ENCODE measurements around the gene SDK1. TPM values are rescaled to one million over a fixed set of nuclear protein-coding genes. Genes with fewer than 3 reads are reported as not detected.

Gene SDK1
- total RNA-seq, 4 donors from 2014 or later: 1.3 to 5.0 (median 2.0) TPM

DNA sequence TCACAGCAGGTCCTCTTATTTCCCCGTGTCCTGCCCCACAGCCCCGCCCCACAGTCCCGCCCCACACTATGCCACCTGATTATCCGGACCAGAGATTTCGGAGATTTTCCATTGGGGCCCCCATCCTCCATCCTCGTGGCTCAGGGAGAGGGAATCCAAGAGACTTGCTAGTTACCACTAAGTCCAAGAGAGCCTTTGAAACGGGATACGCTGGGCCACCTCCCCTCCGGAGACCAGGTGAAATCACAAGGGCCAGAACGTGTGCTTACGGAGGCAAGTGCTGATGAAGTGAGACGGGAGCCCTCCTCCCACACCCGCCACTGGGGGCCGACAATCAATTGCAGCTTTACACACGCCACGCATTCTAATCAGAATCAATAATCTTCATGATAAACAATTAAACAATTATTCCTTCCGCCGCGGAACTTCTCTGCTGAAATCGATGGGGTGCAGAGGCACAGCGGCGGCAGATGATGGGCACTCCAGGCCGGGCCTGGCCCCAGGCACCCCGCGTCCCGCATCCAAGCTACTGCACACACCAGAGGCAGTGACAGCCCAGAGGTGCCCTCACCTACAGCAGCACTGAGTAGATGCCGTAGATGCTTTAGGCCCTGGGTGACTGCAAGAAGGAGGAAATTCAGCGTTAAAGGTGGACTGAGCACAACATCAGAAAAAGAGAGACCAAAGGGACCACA lies 847.0 kb downstream of the SDK1 start:
- DNase-seq: no peak
- H3K9me3 ChIP-seq: no peaks in the 10 kb centered on the region
- WGBS, 2 donors: 88 to 91% methylated on average over 28 of the region's 28 CpGs

DNA sequence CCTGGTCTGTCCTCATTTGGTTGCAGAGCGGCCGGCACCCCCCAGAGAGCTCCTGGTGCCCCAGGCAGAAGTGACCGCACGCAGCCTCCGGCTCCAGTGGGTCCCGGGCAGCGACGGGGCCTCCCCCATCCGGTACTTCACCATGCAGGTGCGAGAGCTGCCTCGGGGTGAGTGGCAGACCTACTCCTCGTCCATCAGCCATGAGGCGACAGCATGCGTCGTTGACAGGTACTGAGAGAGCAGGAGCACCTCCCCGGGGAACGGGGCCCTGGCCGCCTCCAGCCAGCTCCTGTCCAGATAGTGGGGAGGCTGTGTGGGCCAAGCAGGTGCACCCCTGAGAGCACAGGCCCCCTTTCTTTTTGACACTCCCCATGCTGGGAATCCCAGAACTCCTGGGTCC lies 848.2 kb downstream of the SDK1 start:
- WGBS, 2 donors: 85% methylated on average over 8 to 16 of the region's 18 CpGs
- Histone ChIP-seq H3K27ac (no peak overlapping the region), H3K36me3 (no peaks in the 10 kb centered on the region), H3K27me3 (no peaks in the 10 kb centered on the region), H3K4me1 (no peaks in the 10 kb centered on the region), H3K9me3 (no peaks in the 10 kb centered on the region), H3K4me3 (replicated peaks in 1 of 3) (no peak overlapping the region)
- intact Hi-C loops (cut with DNase I): no loop called here
- DNase-seq: no peak
- TF ChIP-seq POLR2A (IDR thresholded peaks at IDR 0.05) (no peak), CTCF (IDR thresholded peaks at IDR 0.05) (no peak)

More for the DNA sequence above, 847.0 kb downstream of the SDK1 start:
- TF ChIP-seq CTCF (IDR thresholded peaks at IDR 0.05) (no peak), POLR2A (IDR thresholded peaks at IDR 0.05) (no peak)
- Histone ChIP-seq H3K4me1 (no peaks in the 10 kb centered on the region), H3K27me3 (no peaks in the 10 kb centered on the region), H3K4me3 (replicated peaks in 1 of 3) (no peak overlapping the region), H3K27ac (no peak overlapping the region), H3K36me3 (no peaks in the 10 kb centered on the region)
- intact Hi-C loops (cut with DNase I): no loop called here

DNA sequence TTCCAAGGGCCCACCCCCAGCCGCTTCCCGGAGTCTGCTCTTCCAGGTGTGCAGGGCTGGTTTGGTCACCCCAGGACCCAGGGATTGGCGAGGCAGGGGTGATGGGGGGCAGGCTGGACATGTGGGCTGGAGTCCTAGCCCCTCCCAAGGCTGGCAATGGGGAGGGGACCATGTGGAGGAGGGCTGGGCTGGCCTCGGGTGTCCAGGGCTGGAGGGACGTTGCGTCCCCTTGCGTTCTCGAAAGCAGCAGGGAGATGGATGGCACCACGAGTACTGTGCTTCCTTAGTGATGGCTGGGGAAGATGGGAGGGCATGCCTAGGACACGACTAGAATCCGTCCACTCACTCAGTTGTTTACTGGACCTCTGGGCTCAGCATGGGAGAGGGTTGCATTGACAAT lies 848.6 kb downstream of the SDK1 start:
- Histone ChIP-seq H3K9me3 (no peaks in the 10 kb centered on the region), H3K27me3 (no peaks in the 10 kb centered on the region), H3K4me3 (replicated peaks in 1 of 3) (no peak overlapping the region), H3K4me1 (no peaks in the 10 kb centered on the region), H3K36me3 (no peaks in the 10 kb centered on the region), H3K27ac (no peak overlapping the region)
- intact Hi-C loops (cut with DNase I): no loop called here
- TF ChIP-seq POLR2A (IDR thresholded peaks at IDR 0.05) (no peak), CTCF (IDR thresholded peaks at IDR 0.05) (no peak)
- no peak for DNase-seq
- WGBS, 2 donors: 88 to 95% methylated on average over 9 to 10 of the region's 11 CpGs

DNA sequence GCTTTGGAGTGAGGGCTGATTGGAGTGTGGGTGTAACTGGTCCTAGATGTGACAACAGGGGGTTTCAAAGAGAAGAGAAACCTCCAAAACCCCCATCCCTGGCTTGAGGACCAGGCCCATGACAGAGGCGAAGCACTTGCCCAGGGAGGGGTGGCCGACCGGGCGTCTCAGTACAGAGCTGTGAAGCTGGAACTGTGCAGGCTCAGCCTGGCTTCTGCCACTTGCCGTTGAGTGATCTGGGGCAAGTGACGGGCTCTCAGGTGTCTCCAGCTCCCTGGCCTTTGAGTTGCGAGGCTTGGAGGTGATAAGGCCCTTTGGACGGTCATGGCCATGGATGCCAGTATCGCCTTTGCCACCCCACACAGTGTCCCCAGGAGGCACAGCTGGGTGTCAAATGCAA lies 849.7 kb downstream of the SDK1 start:
- no peak overlapping the region for H3K27ac ChIP-seq
- H3K27me3 ChIP-seq: no peaks in the 10 kb centered on the region
- no peak overlapping the region for H3K4me3 ChIP-seq (replicated peaks in 1 of 3)
- DNase-seq: no peak
- H3K9me3 ChIP-seq: no peaks in the 10 kb centered on the region
- TF ChIP-seq POLR2A (IDR thresholded peaks at IDR 0.05) (no peak), CTCF (IDR thresholded peaks at IDR 0.05) (no peak)
- 85 to 100% methylated on average over 5 to 8 of the region's 9 CpGs for WGBS, 2 donors
- no peaks in the 10 kb centered on the region for H3K36me3 ChIP-seq
- no peaks in the 10 kb centered on the region for H3K4me1 ChIP-seq
- intact Hi-C loops (cut with DNase I): no loop called here

DNA sequence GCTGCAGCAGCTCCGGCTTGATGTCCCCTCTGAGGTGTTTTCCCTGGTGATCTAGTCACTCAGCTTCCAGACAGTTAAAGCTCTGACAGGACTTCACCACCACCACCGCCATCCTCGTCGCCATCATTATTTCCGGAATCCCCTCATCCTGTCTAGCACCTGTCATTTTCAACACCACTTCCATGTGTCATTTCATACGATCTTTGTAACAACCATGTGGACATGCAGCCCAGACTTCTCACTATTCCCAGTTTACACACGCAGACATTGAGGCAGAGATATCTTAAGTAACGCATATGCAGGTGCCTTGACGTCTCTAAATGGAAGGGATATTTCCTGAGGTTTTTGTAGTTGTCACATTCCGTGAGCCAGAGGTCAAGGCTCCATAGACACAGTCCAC lies 850.5 kb downstream of the SDK1 start:
- no peaks in the 10 kb centered on the region for H3K27me3 ChIP-seq
- intact Hi-C loops (cut with DNase I): no loop called here
- H3K27ac ChIP-seq: no peak overlapping the region
- 92 to 94% methylated on average over 10 of the region's 10 CpGs for WGBS, 2 donors
- no peak for TF ChIP-seq CTCF (IDR thresholded peaks at IDR 0.05)
- no peak for TF ChIP-seq POLR2A (IDR thresholded peaks at IDR 0.05)
- H3K9me3 ChIP-seq: no peaks in the 10 kb centered on the region
- no peak overlapping the region for H3K4me3 ChIP-seq (replicated peaks in 1 of 3)
- DNase-seq: no peak
- H3K36me3 ChIP-seq: no peaks in the 10 kb centered on the region
- no peaks in the 10 kb centered on the region for H3K4me1 ChIP-seq
